Measurements from ENCODE around the gene DCAF10. TPM values are rescaled to one million over a fixed set of nuclear protein-coding genes. Genes with fewer than 3 reads are reported as not detected.

Gene DCAF10
- total and polyA plus RNA-seq, 2 of the 13 experiments (the other 11 are each of a cell fraction or from before 2014, with no cell fraction given) = 9.2 to 20.3 TPM

DNA sequence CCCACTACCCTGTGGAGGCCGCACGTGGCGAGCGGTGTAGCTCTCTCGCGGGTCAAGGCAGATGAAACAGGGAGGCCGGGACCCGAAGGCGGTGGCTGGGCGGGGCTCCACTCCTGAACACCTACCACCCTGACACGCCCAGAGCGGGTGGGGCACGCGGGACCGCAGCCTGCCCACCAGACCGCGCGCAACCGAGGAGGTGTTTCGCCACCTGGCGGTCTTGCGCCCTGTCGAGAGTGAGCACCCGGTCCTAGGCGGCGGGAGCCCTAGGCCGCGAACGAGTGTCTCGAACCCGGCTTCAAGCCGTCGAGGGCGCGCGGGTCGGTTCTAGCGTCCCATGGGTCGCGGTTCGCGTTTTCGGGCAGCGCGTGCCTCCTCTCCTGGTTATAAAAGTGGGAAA lies 13.5 kb upstream of the DCAF10 start (continued):
- TF ChIP-seq, protein P1, sequence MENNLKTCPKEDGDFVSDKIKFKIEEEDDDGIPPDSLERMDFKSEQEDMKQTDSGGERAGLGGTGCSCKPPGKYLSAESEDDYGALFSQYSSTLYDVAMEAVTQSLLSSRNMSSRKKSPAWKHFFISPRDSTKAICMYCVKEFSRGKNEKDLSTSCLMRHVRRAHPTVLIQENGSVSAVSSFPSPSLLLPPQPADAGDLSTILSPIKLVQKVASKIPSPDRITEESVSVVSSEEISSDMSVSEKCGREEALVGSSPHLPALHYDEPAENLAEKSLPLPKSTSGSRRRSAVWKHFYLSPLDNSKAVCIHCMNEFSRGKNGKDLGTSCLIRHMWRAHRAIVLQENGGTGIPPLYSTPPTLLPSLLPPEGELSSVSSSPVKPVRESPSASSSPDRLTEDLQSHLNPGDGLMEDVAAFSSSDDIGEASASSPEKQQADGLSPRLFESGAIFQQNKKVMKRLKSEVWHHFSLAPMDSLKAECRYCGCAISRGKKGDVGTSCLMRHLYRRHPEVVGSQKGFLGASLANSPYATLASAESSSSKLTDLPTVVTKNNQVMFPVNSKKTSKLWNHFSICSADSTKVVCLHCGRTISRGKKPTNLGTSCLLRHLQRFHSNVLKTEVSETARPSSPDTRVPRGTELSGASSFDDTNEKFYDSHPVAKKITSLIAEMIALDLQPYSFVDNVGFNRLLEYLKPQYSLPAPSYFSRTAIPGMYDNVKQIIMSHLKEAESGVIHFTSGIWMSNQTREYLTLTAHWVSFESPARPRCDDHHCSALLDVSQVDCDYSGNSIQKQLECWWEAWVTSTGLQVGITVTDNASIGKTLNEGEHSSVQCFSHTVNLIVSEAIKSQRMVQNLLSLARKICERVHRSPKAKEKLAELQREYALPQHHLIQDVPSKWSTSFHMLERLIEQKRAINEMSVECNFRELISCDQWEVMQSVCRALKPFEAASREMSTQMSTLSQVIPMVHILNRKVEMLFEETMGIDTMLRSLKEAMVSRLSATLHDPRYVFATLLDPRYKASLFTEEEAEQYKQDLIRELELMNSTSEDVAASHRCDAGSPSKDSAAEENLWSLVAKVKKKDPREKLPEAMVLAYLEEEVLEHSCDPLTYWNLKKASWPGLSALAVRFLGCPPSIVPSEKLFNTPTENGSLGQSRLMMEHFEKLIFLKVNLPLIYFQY (CRISPR knock-in tag; IDR thresholded peaks at IDR 0.05; ENCODE audit: borderline replicate concordance) = no peak
- TF ChIP-seq, protein P2, sequence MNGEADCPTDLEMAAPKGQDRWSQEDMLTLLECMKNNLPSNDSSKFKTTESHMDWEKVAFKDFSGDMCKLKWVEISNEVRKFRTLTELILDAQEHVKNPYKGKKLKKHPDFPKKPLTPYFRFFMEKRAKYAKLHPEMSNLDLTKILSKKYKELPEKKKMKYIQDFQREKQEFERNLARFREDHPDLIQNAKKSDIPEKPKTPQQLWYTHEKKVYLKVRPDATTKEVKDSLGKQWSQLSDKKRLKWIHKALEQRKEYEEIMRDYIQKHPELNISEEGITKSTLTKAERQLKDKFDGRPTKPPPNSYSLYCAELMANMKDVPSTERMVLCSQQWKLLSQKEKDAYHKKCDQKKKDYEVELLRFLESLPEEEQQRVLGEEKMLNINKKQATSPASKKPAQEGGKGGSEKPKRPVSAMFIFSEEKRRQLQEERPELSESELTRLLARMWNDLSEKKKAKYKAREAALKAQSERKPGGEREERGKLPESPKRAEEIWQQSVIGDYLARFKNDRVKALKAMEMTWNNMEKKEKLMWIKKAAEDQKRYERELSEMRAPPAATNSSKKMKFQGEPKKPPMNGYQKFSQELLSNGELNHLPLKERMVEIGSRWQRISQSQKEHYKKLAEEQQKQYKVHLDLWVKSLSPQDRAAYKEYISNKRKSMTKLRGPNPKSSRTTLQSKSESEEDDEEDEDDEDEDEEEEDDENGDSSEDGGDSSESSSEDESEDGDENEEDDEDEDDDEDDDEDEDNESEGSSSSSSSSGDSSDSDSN (CRISPR knock-in tag; IDR thresholded peaks at IDR 0.05) = no peak
- TF ChIP-seq, protein P3, sequence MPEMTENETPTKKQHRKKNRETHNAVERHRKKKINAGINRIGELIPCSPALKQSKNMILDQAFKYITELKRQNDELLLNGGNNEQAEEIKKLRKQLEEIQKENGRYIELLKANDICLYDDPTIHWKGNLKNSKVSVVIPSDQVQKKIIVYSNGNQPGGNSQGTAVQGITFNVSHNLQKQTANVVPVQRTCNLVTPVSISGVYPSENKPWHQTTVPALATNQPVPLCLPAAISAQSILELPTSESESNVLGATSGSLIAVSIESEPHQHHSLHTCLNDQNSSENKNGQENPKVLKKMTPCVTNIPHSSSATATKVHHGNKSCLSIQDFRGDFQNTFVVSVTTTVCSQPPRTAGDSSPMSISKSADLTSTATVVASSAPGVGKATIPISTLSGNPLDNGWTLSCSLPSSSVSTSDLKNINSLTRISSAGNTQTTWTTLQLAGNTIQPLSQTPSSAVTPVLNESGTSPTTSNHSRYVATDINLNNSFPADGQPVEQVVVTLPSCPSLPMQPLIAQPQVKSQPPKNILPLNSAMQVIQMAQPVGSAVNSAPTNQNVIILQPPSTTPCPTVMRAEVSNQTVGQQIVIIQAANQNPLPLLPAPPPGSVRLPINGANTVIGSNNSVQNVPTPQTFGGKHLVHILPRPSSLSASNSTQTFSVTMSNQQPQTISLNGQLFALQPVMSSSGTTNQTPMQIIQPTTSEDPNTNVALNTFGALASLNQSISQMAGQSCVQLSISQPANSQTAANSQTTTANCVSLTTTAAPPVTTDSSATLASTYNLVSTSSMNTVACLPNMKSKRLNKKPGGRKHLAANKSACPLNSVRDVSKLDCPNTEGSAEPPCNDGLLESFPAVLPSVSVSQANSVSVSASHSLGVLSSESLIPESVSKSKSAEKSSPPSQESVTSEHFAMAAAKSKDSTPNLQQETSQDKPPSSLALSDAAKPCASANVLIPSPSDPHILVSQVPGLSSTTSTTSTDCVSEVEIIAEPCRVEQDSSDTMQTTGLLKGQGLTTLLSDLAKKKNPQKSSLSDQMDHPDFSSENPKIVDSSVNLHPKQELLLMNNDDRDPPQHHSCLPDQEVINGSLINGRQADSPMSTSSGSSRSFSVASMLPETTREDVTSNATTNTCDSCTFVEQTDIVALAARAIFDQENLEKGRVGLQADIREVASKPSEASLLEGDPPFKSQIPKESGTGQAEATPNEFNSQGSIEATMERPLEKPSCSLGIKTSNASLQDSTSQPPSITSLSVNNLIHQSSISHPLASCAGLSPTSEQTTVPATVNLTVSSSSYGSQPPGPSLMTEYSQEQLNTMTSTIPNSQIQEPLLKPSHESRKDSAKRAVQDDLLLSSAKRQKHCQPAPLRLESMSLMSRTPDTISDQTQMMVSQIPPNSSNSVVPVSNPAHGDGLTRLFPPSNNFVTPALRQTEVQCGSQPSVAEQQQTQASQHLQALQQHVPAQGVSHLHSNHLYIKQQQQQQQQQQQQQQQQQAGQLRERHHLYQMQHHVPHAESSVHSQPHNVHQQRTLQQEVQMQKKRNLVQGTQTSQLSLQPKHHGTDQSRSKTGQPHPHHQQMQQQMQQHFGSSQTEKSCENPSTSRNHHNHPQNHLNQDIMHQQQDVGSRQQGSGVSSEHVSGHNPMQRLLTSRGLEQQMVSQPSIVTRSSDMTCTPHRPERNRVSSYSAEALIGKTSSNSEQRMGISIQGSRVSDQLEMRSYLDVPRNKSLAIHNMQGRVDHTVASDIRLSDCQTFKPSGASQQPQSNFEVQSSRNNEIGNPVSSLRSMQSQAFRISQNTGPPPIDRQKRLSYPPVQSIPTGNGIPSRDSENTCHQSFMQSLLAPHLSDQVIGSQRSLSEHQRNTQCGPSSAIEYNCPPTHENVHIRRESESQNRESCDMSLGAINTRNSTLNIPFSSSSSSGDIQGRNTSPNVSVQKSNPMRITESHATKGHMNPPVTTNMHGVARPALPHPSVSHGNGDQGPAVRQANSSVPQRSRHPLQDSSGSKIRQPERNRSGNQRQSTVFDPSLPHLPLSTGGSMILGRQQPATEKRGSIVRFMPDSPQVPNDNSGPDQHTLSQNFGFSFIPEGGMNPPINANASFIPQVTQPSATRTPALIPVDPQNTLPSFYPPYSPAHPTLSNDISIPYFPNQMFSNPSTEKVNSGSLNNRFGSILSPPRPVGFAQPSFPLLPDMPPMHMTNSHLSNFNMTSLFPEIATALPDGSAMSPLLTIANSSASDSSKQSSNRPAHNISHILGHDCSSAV (CRISPR knock-in tag; IDR thresholded peaks at IDR 0.05; ENCODE audit: borderline replicate concordance) = no peak

All from HepG2 (cell line).